NCI-H1105 treated with DMSO at 0.1 percent for 48 hours (cell line): ENCODE measurements around the gene OVCA2.

ENCODE experiments used
- DNase-seq: peaks from one replicate; lab custom pipeline; 2025; lab: John Stamatoyannopoulos, UW

OVCA2 gene

DNA sequence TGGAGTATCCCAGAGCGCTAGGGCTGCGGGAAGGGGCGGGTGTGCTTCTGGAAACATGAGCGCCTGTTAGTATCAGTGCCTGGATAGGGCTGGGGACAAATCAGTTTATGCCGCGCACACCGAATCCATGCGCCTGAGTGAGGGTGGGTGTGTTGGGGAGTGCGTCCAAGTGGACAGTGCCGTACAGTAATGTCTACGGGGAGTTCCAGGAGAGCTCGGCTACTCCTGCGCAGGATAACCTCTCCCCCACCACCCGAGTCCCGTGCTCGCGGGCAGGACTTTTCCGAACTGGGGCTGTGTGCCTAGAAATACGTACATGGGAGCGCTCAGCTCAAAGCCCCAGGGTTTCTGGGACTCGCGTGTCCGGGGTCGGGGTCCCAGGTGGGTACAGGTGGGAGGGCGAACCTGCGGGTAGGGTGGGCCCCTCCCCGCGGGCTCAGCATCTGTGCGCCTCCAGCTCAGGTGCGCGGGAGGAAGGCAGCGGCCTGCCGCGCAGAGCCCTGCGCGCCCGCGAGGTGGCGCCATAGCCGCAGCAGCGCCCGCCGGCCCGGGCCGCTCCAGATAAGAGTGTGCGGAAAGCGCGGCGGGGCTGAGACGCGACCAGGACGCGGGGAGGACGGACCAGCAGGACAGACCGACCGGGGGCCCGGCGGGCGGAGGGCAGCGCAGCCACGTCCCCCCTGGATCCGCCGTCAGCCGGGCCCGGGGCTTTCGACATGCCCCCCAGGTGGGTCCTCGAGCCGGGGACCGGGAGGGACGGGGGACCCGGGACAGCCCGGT is 12.9 kb downstream of the OVCA2 start, which contains the start of gene HIC1:
TSS of gene HIC1 (plus strand) at position 592 of the 780 bp plus-strand sequence. CDS start 1,588 bp downstream, outside the sequence.
- peak; percentile 35 for DNase-seq

GRCh38 chr17:2055292-2056205 is 13.7 kb downstream of the OVCA2 start:
- no peak for DNase-seq

- no peak for DNase-seq
Observed at GRCh38 chr17:2056206-2057174, 14.7 kb downstream of the OVCA2 start.

DNA sequence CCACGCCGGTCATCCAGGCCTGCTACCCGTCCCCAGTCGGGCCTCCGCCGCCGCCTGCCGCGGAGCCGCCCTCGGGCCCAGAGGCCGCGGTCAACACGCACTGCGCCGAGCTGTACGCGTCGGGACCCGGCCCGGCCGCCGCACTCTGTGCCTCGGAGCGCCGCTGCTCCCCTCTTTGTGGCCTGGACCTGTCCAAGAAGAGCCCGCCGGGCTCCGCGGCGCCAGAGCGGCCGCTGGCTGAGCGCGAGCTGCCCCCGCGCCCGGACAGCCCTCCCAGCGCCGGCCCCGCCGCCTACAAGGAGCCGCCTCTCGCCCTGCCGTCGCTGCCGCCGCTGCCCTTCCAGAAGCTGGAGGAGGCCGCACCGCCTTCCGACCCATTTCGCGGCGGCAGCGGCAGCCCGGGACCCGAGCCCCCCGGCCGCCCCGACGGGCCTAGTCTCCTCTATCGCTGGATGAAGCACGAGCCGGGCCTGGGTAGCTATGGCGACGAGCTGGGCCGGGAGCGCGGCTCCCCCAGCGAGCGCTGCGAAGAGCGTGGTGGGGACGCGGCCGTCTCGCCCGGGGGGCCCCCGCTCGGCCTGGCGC is 15.4 kb downstream of the OVCA2 start:
- no peak for DNase-seq

DNA sequence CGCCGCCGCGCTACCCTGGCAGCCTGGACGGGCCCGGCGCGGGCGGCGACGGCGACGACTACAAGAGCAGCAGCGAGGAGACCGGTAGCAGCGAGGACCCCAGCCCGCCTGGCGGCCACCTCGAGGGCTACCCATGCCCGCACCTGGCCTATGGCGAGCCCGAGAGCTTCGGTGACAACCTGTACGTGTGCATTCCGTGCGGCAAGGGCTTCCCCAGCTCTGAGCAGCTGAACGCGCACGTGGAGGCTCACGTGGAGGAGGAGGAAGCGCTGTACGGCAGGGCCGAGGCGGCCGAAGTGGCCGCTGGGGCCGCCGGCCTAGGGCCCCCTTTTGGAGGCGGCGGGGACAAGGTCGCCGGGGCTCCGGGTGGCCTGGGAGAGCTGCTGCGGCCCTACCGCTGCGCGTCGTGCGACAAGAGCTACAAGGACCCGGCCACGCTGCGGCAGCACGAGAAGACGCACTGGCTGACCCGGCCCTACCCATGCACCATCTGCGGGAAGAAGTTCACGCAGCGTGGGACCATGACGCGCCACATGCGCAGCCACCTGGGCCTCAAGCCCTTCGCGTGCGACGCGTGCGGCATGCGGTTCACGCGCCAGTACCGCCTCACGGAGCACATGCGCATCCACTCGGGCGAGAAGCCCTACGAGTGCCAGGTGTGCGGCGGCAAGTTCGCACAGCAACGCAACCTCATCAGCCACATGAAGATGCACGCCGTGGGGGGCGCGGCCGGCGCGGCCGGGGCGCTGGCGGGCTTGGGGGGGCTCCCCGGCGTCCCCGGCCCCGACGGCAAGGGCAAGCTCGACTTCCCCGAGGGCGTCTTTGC is 16.2 kb downstream of the OVCA2 start:
- no peak for DNase-seq

DNA sequence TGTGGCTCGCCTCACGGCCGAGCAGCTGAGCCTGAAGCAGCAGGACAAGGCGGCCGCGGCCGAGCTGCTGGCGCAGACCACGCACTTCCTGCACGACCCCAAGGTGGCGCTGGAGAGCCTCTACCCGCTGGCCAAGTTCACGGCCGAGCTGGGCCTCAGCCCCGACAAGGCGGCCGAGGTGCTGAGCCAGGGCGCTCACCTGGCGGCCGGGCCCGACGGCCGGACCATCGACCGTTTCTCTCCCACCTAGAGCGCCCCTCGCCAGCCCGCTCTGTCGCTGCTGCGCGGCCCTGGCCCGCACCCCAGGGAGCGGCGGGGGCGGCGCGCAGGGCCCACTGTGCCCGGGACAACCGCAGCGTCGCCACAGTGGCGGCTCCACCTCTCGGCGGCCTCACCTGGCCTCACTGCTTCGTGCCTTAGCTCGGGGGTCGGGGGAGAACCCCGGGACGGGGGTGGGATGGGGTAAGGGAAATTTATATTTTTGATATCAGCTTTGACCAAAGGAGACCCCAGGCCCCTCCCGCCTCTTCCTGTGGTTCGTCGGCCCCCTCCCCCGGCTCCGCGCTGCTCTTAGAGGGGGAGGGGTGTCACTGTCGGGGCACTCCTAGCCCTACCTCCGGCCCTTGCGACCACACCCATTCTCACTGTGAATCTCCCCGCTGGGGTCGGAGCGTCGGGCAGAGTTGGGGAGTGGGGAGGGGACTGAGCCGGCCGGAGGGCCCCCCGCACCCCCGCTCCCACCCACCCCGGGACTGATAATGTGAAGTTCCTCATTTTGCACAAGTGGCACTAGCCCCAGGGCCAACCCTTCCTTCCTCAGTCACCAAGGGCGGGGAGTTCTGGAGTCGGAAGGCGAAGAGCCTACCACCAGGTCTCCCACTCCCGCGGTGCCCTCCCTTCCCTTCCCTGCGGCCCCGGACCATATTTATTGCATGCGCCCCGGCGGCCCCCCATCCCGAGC is 17.0 kb downstream of the OVCA2 start:
- no peak for DNase-seq

DNA sequence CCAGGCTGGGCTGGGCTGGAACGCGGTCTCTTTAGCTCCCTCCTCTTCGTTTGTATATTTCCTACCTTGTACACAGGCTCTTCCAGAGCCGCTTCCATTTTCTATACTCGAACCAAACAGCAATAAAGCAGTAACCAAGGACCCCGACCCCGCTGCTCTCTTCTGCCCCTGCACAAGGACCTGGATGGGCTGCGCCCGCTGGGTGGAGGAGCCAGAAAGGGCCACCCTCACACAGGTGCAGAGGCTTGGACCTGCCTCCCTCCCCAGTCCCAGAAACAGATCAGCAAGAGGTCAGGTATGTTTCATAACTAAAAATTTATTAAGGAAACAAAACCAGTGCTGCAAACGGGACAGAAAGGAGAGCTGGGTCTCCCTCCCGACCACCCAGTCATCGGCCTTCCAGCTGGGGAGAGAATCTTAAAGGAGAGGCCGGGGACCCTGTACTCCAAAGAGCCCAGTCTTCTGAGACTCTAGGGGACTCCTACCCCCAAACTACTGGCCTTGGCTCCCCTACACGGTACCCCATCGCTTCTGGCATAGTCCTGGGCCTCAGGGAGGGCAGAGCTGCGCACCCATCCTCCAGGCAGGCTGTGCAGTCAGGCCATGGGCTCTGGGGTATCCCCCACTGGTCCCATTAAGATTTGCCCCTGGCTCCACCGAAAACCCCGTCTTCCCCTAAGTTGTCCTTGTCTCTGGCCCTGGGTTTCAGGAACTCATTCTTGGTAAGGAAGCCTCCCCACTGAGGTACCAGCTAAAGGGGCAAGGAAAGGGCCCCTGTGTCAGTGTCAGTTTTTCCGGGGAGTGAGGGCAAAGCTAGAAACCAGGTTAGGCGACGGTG is 17.9 kb downstream of the OVCA2 start:
- DNase-seq = no peak

GRCh38 chr17:2060385-2060658 is 18.5 kb downstream of the OVCA2 start:
- DNase-seq = no peak

DNA sequence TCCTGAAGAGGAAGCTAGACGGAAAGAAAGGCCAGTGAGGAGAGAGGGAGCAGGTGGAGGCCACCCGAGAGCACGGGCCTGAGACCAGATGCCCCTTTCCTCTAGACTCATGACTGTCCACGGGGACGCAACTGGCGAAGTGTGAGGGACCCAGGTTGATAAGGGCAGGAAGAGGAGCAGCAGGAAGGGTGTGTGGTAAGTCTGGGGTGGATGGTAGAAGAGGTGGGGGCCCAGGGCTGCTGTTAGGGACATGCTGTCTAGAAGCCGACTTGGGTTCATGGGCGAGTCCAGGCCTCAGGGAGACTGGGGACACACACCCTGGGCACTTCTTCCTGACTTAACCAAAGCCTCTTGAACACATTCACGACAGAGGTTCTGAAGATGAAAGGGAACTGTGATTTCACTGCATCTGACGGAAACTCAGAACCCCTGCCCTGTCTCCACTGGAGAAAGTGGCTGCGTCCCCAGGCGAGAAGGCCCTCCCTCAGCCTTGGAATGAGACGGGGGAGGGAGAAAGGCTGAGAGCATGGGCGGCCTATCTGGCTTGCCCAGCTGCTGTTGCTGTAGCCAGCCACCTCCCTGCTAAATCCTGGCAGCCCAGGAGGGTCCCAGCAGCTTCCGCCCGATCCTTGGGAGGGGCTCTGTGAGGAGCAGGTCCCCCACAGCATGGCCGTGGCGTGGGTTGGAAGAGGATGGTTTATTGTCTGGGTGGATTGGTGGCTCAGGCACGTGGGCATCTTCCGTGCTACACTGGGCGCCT is 19.0 kb downstream of the OVCA2 start:
- no peak for DNase-seq

GRCh38 chr17:2061441-2061958 is 19.7 kb downstream of the OVCA2 start:
- DNase-seq = no peak

DNA sequence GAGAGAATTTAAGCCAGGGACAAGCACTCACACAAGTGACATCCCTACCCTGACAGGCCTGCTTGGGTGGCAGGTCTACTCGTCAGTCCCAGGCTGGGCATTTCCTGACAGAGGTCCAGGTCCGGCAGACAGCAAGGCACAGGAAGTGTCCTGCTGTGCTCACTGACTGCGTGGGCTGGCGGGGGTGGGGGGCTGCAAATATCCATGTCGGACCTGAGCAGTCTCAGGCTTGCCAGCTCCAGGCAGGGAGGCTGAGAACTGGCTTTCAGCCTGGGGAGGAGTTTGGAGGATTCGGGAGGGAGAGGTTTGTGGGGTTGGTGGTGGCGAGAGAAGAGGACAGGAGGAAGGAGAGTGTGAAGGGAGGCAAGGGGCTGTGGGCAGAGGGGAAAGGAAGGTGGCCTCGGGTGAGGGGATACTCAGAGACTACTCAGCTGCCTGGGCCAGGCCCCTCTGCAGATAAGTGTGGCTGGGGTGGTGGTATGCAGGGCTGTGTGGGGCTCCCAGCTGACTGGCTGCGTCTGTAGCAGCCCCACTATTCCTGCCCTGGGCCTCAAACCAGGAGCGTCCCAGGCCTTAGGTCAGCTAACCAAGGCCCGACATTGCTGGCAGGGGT is 20.9 kb downstream of the OVCA2 start:
- DNase-seq = no peak

DNA sequence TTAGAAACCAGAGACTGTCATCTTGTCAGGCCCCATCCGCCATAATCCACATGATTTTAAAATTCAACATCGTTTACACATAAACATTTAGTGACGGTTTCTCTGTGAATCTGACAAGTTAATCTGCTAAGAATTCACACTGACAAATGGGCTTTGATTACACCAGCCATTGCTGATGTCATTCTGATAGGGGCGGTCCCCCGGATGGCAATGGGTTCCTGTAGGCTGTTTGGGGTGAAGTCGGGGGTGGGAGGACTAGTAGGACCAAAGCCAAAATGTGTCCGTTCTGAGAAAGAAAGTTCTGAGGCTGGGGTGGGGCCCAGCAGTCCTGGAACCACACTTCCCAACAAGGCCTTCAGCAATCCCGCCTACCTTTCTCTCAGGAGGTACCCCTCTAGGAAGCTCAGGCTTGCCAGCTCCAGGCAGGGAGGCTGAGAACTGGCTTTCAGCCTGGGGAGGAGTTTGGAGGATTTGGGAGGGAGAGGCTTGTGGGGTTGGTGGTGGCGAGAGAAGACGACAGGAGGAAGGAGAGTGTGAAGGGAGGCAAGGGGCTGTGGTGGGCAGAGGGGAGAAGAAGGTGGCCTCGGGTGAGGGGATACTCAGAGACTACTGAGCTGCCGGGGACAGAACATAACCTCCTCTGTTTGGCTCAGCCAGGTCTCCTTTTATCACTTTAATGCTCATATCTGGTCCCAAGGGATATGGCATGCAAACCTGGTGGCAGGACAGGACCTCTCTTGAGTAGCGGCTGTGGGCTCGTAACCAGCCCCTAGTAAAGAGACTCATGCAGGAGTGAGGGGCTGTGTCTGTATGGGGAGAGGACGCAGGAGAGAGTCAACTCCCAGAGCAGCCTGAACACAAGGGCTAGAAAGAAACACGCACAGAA is 21.7 kb downstream of the OVCA2 start:
- no peak for DNase-seq

- no peak for DNase-seq
Observed at GRCh38 chr17:2064147-2064489, 22.3 kb downstream of the OVCA2 start.

- DNase-seq = no peak
Observed at GRCh38 chr17:2064520-2064971, 22.7 kb downstream of the OVCA2 start.

DNA sequence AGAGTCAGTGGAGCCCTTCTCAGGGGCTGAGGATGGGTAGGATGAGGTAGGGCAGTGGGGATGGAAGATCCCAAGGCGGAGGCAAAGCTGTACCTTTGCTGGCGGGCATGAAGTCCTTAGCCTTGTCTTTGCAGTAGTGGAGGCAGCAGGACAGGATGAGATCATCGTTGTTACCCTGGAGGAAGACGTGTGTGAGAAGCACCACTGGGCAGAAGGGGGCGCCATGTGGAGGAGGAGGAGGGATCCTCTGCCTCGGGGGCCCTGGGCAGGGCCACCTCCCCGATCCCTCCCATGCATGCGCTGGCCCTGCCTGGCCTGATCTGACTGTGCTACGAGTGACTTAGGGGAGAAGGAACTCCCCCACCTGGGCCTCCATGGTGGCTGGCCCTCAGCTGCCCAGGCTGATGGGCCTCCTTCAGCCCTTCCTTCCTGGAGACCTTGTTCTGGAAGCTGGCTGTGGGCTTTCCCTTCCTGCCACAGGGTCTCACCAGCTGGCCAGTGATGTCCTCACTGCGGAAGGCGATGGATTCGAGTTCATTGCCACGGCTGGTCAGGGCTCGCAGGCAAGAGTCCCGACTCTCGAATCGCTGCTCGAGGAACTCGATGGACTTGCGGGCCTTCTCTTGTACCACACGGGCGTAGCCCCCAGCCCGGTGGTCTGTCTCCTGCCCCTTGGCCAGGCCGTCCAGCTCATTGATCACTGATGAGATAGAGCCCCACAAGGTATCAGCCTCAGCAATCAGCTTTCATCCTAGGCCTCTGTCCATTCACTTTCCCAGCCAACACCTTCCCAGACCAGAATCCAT is 23.4 kb downstream of the OVCA2 start:
- no peak for DNase-seq
